Activated B cell treated with CpG ODN at 0.5 μM for 24 hours (primary cell): Measurements from ENCODE around the gene ZNF556. TPM values are rescaled to one million over a fixed set of nuclear protein-coding genes. Genes with fewer than 3 reads are reported as not detected.

Experiments
- ATAC-seq: fragments of 200-7000 bp; cut with Tn5 transposase; one replicate; pipeline ENCODE4 v1.10.0; 2021; ENCODE audit warnings: low read depth, mild to moderate bottlenecking, moderate library complexity
- CTCF ChIA-PET: fragments of 350-600 bp; sonication (Branson Sonifier 250); formaldehyde crosslinking; loops from one replicate; lab custom pipeline; 2021; ENCODE audit warnings: antibody characterized with exemption; lab: Charles Lee
- POLR2A ChIA-PET: fragments of 350-600 bp; sonication (Branson Sonifier 250); formaldehyde crosslinking; loops from one replicate; lab custom pipeline; 2021; ENCODE audit warnings: antibody characterized with exemption; lab: Charles Lee
- DNase-seq: peaks from one replicate; pipeline ENCODE4 v3.0.0; 2022
- H3K27ac Mint-ChIP-seq: one replicate; pipeline ENCODE4 v1.8.0; 2020; ENCODE audit warnings: mixed read lengths
- H3K27me3 Mint-ChIP-seq: one replicate; pipeline ENCODE4 v1.8.0; 2021; ENCODE audit warnings: mixed read lengths
- H3K36me3 Mint-ChIP-seq: one replicate; pipeline ENCODE4 v1.8.0; 2021; ENCODE audit warnings: low read depth, mixed read lengths
- H3K4me1 Mint-ChIP-seq: one replicate; pipeline ENCODE4 v1.8.0; 2021; ENCODE audit warnings: mixed read lengths
- H3K4me3 Mint-ChIP-seq: one replicate; pipeline ENCODE4 v1.8.0; 2020; ENCODE audit warnings: mild to moderate bottlenecking, mixed read lengths
- H3K9me3 Mint-ChIP-seq: one replicate; pipeline ENCODE4 v1.8.0; 2020; ENCODE audit warnings: mixed read lengths
- CTCF ChIP-seq: fragments of 200-600 bp; IDR thresholded peaks from one replicate; pipeline ENCODE4 v1.8.0; 2022; ENCODE audit warnings: antibody characterized with exemption, mild to moderate bottlenecking
- intact Hi-C: fragments of 100-400 bp; cut with micrococcal nuclease; formaldehyde crosslinking; loops from one replicate; pipeline ENCODE4 v1.15.1; 2024
- total RNA-seq: library from RNA; stranded (reverse); gene quantifications from 2 replicates; pipeline ENCODE4 v1.2.3, GENCODE V29; 2022

ZNF556 gene
- total RNA-seq, 1 donor from 2014 or later: not detected

DNA sequence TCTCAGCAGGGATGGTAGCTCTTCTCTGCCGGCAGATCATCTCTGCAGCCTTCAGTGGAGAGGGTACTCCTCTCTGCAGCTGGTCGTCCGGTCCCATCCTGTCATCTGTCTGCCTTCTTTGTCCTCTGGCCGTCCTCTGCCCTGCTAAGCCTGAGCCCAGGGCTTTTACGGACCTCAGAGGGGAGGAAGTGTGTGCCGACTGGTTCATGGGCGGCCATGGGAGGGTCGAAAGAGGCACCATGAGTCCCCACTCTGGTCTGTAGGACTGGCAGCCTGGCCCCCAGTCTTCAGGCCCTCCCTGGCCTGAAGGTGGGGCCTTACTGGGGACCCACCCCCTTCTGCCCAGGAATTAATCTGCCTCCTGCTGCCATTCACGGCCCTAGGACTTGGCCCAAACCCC, 43.5 kb upstream of the ZNF556 start:
- ATAC-seq: no peak
- intact Hi-C loops: no loop called here
- H3K27ac Mint-ChIP-seq: no peak overlapping the region

GRCh38 chr19:2824129-2824528, 43.0 kb upstream of the ZNF556 start:
- TF ChIP-seq CTCF: no peak
- DNase-seq (no peak), ATAC-seq (no peak)
- H3K27ac Mint-ChIP-seq: no peak overlapping the region
- CTCF ChIA-PET: no interaction called here
- H3K36me3 Mint-ChIP-seq: peaks cover 10% of the 10 kb centered on the region
- POLR2A ChIA-PET: interaction anchor here (0.6 to 0.8 kb wide), 2 partner anchors 17 to 64 kb away, joined by 3 to 6 read pairs; partner anchors contain the start of gene ZNF555
- H3K9me3 Mint-ChIP-seq: peaks cover 5% of the 10 kb centered on the region
- H3K27me3 Mint-ChIP-seq: no peaks in the 10 kb centered on the region
- intact Hi-C loops: no loop called here
- no peak overlapping the region for H3K4me3 Mint-ChIP-seq
- peaks cover 15% of the 10 kb centered on the region for H3K4me1 Mint-ChIP-seq

More for the DNA sequence above, 43.5 kb upstream of the ZNF556 start:
- peaks cover 17% of the 10 kb centered on the region for H3K4me1 Mint-ChIP-seq
- peaks cover 10% of the 10 kb centered on the region for H3K36me3 Mint-ChIP-seq
- POLR2A ChIA-PET: interaction anchor here (0.6 to 0.8 kb wide), 2 partner anchors 18 to 64 kb away, joined by 3 to 6 read pairs; partner anchors contain the start of gene ZNF555
- no peaks in the 10 kb centered on the region for H3K27me3 Mint-ChIP-seq
- peaks cover 5% of the 10 kb centered on the region for H3K9me3 Mint-ChIP-seq
- H3K4me3 Mint-ChIP-seq: no peak overlapping the region
- CTCF ChIA-PET: interaction anchor here (0.7 kb wide), 1 partner anchor 50 kb away, joined by 3 read pairs; no protein-coding TSS in a partner anchor
- no peak for DNase-seq
- TF ChIP-seq CTCF: no peak

- Mint-ChIP-seq H3K9me3 (peaks cover 8% of the 10 kb centered on the region), H3K27me3 (no peaks in the 10 kb centered on the region), H3K4me1 (peaks cover 7% of the 10 kb centered on the region), H3K36me3 (peaks cover 12% of the 10 kb centered on the region), H3K4me3 (no peak overlapping the region), H3K27ac (no peak overlapping the region)
- TF ChIP-seq CTCF: no peak
- CTCF ChIA-PET: no interaction called here
- ATAC-seq (no peak), DNase-seq (no peak)
- intact Hi-C loops: no loop called here
- POLR2A ChIA-PET: no interaction called here
These were observed 40.1 kb upstream of the ZNF556 start for GRCh38 chr19:2827022-2827421.

DNA sequence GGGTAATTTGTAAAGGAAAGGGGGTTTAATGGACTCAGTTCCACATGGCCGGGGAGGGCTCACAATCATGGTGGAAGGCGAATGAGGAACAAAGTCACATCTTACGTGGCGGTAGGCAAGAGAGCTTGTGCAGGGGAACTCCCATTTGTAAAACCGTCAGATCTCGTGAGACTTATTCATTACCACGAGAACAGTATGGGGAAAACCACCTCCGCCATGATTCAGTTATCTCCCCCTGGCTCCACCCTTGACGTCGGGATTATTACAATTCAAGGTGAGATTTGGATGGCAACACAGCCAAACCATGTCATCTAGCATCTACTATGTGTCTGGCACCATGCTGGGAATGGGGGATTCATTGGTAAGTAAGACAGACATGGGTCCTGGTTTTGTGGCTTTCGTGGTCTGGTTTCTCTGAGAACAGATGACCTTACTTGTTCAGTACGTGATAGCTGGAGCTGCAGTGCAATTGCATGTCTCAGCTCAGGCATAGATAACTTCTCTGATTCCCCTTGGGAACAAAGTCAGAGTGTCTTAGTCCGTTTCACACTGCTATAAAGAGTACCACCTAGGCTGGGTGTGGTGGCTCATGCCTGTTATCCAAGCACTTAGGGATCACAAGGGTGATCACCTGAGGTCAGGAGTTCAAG, 39.2 kb upstream of the ZNF556 start:
- H3K4me1 Mint-ChIP-seq: peaks cover 7% of the 10 kb centered on the region
- H3K27me3 Mint-ChIP-seq: no peaks in the 10 kb centered on the region
- peak overlapping the region; percentile 79 for H3K27ac Mint-ChIP-seq
- DNase-seq (no peak), ATAC-seq (peak; percentile 79)
- H3K4me3 Mint-ChIP-seq: peak overlapping the region; percentile 52
- ChIA-PET CTCF (interaction anchor here (0.7 kb wide), 1 partner anchor 179 kb away, joined by 3 read pairs; no protein-coding TSS in a partner anchor), POLR2A (interaction anchor here (0.6 kb wide), 1 partner anchor 1253 kb away, joined by 3 read pairs; no protein-coding TSS in a partner anchor)
- H3K9me3 Mint-ChIP-seq: peaks cover 12% of the 10 kb centered on the region
- intact Hi-C loops: no loop called here
- TF ChIP-seq CTCF: no peak
- peaks cover 20% of the 10 kb centered on the region for H3K36me3 Mint-ChIP-seq

GRCh38 chr19:2834294-2834871, 32.8 kb upstream of the ZNF556 start:
- Mint-ChIP-seq H3K9me3 (peaks cover 27% of the 10 kb centered on the region), H3K4me1 (no peaks in the 10 kb centered on the region), H3K27me3 (no peaks in the 10 kb centered on the region), H3K36me3 (peaks cover 39% of the 10 kb centered on the region), H3K27ac (no peak overlapping the region), H3K4me3 (no peak overlapping the region)
- DNase-seq: no peak
- TF ChIP-seq CTCF: no peak
- POLR2A ChIA-PET: no interaction called here
- no peak for ATAC-seq
- CTCF ChIA-PET: no interaction called here
- intact Hi-C loops: no loop called here
